Measurements from ENCODE around the gene RASL10A.

RASL10A gene

DNA sequence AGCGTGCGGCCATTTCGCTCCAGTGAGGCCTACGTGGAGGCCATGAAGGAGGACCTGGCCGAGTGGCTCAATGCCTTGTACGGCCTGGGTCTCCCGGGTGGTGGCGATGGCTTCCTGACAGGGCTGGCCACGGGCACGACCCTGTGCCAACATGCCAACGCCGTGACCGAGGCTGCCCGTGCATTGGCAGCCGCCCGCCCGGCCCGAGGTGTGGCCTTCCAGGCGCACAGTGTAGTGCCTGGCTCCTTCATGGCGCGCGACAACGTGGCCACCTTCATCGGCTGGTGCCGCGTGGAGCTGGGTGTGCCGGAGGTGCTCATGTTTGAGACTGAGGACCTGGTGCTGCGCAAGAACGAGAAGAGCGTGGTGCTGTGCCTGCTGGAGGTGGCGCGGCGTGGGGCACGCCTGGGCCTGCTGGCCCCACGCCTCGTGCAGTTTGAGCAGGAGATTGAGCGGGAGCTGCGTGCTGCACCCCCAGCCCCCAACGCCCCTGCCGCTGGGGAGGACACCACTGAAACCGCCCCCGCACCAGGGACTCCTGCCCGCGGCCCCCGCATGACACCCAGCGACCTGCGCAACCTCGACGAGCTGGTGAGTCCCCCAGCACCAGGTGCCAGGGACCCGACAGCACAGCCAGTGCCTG, 7.2 kb downstream of the RASL10A start:
- ATAC-seq: no peak
- no peak for TF ChIP-seq ISL1 (CRISPR knock-in tag; IDR thresholded peaks at IDR 0.05)
- no peak for TF ChIP-seq OSR1 (CRISPR knock-in tag; IDR thresholded peaks at IDR 0.05)
- no peak for TF ChIP-seq CSDC2 (CRISPR knock-in tag; IDR thresholded peaks at IDR 0.05)
- TF ChIP-seq TOX (CRISPR knock-in tag; IDR thresholded peaks at IDR 0.05; ENCODE audit: borderline replicate concordance): no peak
- TF ChIP-seq GLIS3 (CRISPR knock-in tag; IDR thresholded peaks at IDR 0.05): no peak
- TF ChIP-seq, protein P1, sequence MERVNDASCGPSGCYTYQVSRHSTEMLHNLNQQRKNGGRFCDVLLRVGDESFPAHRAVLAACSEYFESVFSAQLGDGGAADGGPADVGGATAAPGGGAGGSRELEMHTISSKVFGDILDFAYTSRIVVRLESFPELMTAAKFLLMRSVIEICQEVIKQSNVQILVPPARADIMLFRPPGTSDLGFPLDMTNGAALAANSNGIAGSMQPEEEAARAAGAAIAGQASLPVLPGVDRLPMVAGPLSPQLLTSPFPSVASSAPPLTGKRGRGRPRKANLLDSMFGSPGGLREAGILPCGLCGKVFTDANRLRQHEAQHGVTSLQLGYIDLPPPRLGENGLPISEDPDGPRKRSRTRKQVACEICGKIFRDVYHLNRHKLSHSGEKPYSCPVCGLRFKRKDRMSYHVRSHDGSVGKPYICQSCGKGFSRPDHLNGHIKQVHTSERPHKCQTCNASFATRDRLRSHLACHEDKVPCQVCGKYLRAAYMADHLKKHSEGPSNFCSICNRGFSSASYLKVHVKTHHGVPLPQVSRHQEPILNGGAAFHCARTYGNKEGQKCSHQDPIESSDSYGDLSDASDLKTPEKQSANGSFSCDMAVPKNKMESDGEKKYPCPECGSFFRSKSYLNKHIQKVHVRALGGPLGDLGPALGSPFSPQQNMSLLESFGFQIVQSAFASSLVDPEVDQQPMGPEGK (CRISPR knock-in tag; IDR thresholded peaks at IDR 0.05; ENCODE audit: borderline replicate concordance): no peak
- TF ChIP-seq ZNF565 (CRISPR knock-in tag; conservative IDR thresholded peaks at IDR 0.05; ENCODE audit: low read depth): no peak
- TF ChIP-seq, protein P2, sequence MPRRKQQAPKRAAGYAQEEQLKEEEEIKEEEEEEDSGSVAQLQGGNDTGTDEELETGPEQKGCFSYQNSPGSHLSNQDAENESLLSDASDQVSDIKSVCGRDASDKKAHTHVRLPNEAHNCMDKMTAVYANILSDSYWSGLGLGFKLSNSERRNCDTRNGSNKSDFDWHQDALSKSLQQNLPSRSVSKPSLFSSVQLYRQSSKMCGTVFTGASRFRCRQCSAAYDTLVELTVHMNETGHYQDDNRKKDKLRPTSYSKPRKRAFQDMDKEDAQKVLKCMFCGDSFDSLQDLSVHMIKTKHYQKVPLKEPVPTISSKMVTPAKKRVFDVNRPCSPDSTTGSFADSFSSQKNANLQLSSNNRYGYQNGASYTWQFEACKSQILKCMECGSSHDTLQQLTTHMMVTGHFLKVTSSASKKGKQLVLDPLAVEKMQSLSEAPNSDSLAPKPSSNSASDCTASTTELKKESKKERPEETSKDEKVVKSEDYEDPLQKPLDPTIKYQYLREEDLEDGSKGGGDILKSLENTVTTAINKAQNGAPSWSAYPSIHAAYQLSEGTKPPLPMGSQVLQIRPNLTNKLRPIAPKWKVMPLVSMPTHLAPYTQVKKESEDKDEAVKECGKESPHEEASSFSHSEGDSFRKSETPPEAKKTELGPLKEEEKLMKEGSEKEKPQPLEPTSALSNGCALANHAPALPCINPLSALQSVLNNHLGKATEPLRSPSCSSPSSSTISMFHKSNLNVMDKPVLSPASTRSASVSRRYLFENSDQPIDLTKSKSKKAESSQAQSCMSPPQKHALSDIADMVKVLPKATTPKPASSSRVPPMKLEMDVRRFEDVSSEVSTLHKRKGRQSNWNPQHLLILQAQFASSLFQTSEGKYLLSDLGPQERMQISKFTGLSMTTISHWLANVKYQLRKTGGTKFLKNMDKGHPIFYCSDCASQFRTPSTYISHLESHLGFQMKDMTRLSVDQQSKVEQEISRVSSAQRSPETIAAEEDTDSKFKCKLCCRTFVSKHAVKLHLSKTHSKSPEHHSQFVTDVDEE (CRISPR knock-in tag; IDR thresholded peaks at IDR 0.05): no peak
- no peak for TF ChIP-seq ARNTL (CRISPR knock-in tag; IDR thresholded peaks at IDR 0.05; ENCODE audit: borderline replicate concordance, low read depth)
- TF ChIP-seq SNAI2 (CRISPR knock-in tag; IDR thresholded peaks at IDR 0.05): no peak
- TF ChIP-seq ZFP30 (CRISPR knock-in tag; IDR thresholded peaks at IDR 0.05): no peak
- TF ChIP-seq, protein P3, sequence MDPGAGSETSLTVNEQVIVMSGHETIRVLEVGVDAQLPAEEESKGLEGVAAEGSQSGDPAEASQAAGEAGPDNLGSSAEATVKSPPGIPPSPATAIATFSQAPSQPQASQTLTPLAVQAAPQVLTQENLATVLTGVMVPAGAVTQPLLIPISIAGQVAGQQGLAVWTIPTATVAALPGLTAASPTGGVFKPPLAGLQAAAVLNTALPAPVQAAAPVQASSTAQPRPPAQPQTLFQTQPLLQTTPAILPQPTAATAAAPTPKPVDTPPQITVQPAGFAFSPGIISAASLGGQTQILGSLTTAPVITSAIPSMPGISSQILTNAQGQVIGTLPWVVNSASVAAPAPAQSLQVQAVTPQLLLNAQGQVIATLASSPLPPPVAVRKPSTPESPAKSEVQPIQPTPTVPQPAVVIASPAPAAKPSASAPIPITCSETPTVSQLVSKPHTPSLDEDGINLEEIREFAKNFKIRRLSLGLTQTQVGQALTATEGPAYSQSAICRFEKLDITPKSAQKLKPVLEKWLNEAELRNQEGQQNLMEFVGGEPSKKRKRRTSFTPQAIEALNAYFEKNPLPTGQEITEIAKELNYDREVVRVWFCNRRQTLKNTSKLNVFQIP (CRISPR knock-in tag; IDR thresholded peaks at IDR 0.05; ENCODE audit: borderline replicate concordance, low read depth): no peak
- no peak for TF ChIP-seq ZFP3 (CRISPR knock-in tag; IDR thresholded peaks at IDR 0.05)
- no peak for TF ChIP-seq PPARA (CRISPR knock-in tag; IDR thresholded peaks at IDR 0.05; ENCODE audit: borderline replicate concordance)
- TF ChIP-seq ZNF8 (CRISPR knock-in tag; IDR thresholded peaks at IDR 0.05): no peak
- TF ChIP-seq, protein P4, sequence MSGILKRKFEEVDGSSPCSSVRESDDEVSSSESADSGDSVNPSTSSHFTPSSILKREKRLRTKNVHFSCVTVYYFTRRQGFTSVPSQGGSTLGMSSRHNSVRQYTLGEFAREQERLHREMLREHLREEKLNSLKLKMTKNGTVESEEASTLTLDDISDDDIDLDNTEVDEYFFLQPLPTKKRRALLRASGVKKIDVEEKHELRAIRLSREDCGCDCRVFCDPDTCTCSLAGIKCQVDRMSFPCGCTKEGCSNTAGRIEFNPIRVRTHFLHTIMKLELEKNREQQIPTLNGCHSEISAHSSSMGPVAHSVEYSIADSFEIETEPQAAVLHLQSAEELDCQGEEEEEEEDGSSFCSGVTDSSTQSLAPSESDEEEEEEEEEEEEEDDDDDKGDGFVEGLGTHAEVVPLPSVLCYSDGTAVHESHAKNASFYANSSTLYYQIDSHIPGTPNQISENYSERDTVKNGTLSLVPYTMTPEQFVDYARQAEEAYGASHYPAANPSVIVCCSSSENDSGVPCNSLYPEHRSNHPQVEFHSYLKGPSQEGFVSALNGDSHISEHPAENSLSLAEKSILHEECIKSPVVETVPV (CRISPR knock-in tag; IDR thresholded peaks at IDR 0.05): no peak
- TF ChIP-seq RARB (CRISPR knock-in tag; IDR thresholded peaks at IDR 0.05): no peak

DNA sequence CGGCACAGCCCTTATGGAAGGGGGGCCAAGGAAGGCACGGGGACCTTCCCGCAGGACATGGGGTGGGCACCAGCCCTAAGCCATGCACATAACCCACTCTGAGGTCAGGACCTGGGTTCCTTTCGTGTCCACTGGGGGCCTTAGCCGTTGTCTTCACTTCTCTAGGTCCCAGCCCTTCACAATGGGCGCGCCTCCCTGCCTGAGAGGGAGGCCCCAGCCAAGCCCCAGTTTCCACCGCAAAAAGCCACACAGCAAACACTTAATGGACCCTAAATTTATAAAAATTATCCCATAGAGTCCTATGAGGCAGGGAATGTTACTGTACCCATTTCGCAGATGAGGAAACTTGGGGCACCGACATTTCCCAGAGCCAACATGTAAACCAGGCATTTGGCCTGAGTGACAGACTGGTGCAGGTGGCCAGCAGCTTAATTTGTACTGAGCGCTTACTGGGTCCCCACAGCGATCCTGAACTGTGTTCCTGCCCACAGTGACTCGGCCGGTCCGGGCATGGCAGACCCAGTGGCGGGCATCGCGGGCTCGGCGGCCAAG, 7.8 kb downstream of the RASL10A start:
- no peak for TF ChIP-seq TCF4 (CRISPR knock-in tag; IDR thresholded peaks at IDR 0.05; ENCODE audit: borderline replicate concordance)
- TF ChIP-seq, protein P1 (CRISPR knock-in tag; IDR thresholded peaks at IDR 0.05; ENCODE audit: borderline replicate concordance): no peak
- no peak for TF ChIP-seq ISL1 (CRISPR knock-in tag; IDR thresholded peaks at IDR 0.05)
- TF ChIP-seq BACH2 (CRISPR knock-in tag; IDR thresholded peaks at IDR 0.05; ENCODE audit: borderline replicate concordance): no peak
- no peak for TF ChIP-seq GLIS3 (CRISPR knock-in tag; IDR thresholded peaks at IDR 0.05)
- TF ChIP-seq RARB (CRISPR knock-in tag; IDR thresholded peaks at IDR 0.05): no peak
- no peak for TF ChIP-seq ZNF565 (CRISPR knock-in tag; conservative IDR thresholded peaks at IDR 0.05; ENCODE audit: low read depth)
- TF ChIP-seq, protein P3 (CRISPR knock-in tag; IDR thresholded peaks at IDR 0.05; ENCODE audit: borderline replicate concordance, low read depth): no peak
- TF ChIP-seq ZFP3 (CRISPR knock-in tag; IDR thresholded peaks at IDR 0.05): no peak
- TF ChIP-seq ARNTL (CRISPR knock-in tag; IDR thresholded peaks at IDR 0.05; ENCODE audit: borderline replicate concordance, low read depth): no peak
- TF ChIP-seq, protein P4 (CRISPR knock-in tag; IDR thresholded peaks at IDR 0.05): no peak
- no peak for TF ChIP-seq PPARA (CRISPR knock-in tag; IDR thresholded peaks at IDR 0.05; ENCODE audit: borderline replicate concordance)
- TF ChIP-seq, protein P2 (CRISPR knock-in tag; IDR thresholded peaks at IDR 0.05): no peak
- no peak for TF ChIP-seq ESRRG (CRISPR knock-in tag; IDR thresholded peaks at IDR 0.05)
- TF ChIP-seq ZNF70 (CRISPR knock-in tag; IDR thresholded peaks at IDR 0.05): no peak
- ATAC-seq: no peak
